ENCODE results near the gene RPL27A.

RPL27A gene

DNA sequence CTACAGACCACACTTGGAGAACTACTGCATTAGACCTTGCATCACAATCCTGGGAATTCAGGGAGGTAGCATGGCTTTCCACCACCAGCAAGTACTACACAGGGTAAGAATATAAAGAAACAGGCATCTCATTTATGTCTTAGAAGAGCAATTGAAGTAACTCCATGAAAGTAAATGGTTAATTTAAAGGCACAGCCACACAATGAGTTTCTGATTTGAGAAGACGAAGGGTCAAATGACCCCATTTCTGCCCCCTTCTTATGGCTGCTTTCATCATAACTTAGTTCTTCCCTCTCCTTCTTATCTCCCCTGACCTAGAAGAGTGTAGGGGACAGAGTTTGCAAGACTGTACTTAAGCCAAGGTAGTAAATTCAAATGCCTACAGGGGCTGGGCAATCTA, 6.1 kb upstream of the RPL27A start:
- DNase-seq, result no peak

DNA sequence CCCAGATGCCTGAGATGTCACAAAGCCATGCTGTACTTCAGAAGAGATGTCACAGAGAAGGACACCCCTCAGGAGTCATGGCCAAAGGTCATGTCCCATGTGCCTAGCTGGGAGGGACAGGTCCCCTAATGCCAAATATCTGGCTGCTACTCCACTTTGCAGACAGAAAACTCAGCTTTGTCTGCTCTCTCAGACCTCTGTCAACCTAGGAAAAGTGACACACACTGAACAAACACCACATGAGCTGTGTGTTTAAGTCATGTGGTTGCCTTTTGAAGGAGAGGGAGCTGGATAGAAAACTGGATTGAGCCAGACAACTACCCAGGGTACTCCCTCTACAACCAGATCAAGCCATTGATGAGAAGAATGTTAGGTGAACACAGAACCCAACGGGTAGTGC, 3.6 kb upstream of the RPL27A start:
- DNase-seq, result no peak

DNA sequence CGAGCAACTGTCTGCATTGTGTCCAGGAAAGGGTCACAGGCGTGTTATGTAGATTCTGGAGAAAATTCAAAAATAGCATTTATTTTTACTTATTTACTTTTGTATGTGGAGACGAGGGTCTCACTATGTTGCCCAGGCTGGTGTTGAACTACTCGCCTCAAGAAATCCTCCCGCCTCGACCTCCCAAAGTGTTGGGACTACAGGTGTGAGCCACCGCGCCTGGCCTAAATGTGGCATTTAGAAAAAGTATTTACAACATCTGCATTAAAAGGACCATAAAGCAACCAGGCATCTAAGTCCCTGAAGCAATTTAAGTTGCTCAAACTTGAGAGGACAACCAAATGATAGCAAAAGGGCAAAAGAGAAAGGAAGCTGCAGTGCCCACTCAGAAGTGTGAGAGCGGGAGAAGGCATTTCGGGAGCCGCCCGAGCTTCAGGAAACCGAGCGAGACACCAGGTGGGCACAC, 722 bp upstream of the RPL27A start:
- no peak for DNase-seq

DNA sequence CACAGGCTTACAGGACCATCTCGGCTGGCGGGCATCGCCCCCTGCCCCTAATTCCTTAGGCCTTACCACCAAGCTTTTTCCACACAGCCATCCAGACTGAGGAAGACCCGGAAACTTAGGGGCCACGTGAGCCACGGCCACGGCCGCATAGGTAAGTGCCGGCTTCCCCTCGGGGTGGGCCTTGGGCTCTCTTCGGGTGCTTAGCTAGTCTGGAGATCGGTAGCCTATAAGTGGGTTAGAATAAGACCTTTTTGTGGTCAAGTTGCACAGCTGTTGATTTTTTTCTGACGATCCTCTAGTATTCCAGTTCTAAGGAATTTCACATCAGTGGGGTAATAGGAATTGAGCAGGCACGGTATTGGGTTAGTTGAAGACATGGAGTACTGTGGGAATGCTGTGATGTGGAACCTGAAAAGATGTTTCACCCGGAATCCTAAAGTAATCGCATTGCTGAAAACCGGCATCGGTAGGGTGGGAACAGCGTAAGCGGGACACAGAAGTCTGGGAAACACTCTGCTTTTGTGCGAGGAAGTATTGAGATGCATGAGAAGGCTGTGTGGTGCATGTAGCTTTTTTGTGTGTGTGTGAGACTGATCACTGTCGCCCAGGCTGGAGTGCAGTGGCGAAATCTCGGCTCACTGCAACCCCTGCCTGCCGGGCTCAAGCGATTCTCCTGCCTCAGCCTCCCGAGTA, 669 bp downstream of the RPL27A start:
- no peak for DNase-seq

DNA sequence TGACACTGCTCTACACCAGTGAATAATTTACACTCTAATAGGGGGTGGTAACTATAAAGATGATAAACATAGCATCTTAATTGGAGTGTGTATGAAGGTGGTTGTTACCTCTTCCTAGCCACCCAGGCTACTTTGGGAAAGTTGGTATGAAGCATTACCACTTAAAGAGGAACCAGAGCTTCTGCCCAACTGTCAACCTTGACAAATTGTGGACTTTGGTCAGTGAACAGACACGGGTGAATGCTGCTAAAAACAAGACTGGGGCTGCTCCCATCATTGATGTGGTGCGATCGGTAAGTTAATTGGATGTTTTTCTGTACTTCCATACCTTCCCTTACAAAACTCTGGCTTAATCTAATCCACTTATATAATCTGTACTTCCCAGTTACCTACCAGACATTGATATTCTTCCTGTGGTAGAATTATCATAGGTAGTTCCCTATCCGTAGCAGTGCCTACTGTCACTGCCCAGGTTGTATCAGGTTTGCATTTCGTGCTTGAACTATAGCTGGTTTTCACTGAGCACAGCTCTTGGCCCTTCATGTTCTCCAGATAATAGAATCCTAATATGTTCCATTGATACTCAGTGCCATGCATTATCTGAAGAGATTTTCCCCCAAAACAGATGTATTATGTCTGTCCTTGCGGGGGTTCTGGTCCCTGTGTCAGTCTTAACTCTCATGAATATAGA, 2.2 kb downstream of the RPL27A start:
- no peak for DNase-seq

DNA sequence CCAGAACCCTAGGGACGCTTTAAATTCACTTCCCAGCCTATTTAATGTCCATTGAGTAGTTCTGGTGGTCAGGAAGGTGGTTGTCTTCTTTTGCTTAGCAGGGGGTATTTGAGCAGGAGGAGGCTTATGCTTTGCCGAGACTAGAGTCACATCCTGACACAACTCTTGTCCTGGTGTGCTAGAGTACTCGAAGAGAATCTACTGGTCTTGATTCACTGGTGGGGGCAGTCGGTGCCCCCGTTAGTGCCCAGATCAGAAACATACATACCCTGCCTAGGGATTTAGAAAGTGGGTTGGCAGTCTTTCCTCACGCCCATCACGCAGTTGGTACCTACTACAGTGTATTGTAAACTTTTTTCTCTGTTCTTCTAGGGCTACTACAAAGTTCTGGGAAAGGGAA, 2.7 kb downstream of the RPL27A start:
- no peak for DNase-seq

DNA sequence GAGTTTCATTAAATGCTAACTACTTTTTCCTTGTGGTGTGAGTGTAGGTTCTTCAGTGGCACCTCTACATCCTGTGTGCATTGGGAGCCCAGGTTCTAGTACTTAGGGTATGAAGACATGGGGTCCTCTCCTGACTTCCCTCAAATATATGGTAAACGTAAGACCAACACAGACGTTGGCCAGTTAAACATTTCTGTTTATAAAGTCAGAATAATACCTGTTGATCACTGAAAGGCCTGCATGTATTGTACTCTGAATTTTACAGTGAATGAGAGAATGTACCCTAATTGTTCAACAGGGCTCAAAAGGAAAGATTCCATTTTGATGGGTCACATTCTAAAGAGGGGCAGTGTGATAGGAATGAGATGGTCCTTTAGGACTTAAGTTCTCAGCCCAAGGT, 3.2 kb downstream of the RPL27A start:
- DNase-seq, result no peak

DNA sequence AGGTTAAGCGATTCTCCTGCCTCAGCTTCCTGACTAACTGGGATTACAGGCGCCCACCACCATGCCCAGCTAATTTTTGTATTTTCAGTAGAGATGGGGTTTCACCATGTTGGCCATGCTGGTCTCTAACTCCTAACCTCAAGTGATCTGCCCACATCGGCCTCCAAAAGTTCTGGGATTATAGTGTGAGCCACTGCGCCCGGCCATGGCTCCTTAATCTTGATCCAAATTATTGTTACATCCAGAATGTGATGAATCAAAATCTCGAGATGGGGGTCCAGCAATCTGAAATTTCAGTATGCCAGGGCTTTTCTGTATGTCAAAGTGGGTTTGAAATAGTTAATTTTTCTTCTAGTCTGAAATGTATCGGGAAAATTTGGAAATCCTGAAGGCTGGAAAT, 3.7 kb downstream of the RPL27A start:
- DNase-seq, result no peak

DNA sequence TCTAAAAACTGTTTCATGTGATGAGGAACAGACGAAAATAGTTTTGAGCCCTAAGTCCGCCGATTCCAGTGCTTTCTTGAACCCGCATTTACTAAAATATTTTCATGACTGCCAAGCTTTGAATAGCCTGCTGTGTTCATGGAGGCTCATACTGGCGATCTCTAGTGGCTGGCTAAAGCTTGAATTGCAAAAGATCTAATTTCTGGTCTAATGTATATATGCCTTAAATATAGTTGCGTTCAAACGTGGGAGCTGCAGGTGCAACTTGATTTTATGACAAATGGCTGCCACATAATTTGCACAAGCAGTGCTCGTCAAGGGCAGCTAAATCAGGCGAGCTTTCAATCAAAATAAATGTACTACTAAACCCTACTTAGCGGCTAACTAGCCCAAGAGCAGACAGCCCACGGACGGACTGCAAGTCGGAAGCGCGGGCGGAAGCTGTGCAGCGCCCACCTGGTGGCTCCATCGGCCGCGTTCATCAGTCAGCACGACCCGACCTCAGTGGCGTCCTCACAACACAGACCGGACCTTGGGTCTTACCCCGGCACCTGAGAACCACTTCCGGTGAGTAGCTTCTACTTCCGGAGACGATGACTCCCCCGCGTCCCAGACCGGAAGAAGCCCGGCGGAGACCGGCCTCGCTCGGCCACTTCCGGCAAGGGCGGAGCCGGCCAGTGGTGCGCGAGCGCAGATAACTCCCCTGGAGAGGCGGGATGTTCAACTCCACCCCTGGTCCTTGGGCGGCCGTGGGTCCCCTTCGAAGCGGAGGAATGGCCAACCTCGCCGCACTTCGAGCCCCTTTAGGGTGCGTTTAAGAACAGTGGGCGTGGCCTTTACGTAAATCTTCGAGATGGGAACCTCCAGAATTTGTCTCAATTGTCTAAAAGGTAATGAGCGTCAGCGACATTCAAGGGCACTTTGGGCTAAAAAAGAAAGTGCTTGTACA, 6.1 kb downstream of the RPL27A start:
- peak; percentile 95 for DNase-seq

DNA sequence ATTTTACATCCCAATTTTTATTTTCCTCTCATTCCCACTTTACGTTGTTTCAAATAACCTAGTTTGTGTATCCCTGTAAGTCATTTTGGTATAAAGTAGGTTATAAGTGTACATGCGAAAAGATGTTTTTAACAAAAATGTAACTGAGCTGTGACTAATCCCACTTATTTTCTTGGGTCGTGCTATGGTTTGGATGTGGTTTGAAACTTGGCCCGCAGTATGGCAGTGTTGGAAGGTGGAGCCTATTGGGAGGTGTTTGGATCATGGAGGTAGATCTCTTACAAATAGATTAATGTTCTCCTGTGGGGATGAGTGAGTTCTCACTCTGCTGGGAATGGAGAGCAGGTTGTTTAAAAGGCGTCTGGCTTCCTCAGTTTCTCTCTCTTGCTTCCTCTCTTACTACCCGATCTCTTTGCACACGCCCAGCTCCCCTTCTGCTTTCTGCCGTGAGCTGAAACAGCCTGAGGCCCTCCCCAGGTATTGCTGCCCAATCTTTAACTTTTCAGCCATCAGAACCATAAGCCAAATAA, 7.2 kb downstream of the RPL27A start:
- no peak for DNase-seq

DNA sequence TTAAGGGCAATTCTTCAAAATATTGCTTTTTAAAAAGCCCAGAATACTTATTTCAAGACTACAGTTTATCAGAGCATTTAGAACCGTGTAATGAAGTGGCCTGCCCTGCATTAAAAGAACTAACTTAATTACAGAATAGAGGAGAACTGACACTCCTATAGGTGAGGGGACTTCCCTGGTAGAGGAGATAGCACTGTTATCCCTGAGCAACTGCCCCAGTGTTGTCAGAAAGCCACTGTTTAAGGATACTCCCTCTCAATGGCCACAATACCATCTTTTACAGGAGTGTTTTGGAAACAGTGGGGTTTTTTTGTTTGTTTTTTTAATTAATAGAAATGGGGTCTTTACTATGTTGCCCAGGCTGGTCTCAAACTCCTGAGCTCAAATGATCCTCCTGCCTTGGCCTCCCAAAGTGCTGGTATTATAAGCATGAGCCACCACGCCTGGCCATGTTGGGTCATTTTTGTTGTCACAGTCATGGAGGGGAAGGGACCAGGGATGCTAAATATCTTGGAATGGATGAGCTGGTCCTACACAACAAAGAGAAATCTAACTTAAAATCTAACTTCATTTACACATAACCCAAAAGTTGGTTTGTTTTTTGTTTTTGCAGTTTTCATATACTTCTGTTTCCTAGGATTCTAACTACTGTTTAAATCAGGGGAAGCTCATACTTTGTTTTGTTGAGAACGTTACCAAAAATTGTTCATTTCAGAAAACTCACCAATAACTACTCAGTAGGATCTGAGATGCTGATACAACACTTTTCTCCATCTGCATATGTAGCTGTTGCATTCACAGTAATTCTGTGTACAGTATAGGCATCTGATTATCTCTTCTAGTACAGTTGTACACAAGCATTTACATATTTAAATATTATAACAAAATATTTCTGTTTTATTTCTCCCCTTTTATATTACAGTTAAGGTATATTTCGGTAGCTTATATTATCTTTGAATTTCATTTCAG, 8.1 kb downstream of the RPL27A start:
- no peak for DNase-seq

DNA sequence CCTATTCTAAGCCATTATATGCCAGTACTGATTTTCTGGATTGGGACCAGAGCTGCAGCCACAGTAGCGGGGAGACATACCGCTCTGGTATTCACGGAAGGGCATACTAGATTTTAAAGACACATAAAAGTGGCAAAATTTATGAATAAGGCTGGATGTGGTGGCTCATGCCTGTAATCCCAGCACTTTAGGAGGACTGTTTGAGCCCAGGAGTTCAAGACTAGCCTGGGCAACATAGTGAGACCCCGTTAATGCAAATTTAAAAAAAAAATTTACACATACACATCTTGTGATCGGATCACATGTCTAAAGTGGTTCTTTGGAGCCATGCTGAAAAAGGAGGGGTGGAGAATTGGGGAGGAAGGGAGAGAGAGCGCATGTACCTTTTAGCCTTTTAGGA, 9.0 kb downstream of the RPL27A start:
- DNase-seq, result no peak

DNA sequence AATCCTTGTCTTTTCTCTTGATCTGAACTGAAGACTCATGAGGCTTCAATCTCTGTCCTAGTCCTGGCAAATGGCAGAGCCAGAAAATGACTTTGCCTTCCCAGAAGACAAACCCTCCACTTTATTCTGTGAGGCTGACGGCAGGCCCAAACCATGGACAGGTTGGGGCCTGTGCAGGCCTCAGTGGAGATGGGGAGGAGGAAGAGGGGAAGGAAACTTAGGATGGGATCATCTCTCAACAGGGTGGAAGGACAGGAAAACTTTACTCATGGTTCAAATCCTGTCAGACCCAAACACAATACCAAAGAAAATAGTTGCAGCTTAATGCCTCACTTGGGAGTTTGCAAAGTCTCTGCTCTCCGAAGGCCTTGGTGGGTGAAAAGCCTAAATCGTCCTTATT, 9.8 kb downstream of the RPL27A start:
- no peak for DNase-seq

DNA sequence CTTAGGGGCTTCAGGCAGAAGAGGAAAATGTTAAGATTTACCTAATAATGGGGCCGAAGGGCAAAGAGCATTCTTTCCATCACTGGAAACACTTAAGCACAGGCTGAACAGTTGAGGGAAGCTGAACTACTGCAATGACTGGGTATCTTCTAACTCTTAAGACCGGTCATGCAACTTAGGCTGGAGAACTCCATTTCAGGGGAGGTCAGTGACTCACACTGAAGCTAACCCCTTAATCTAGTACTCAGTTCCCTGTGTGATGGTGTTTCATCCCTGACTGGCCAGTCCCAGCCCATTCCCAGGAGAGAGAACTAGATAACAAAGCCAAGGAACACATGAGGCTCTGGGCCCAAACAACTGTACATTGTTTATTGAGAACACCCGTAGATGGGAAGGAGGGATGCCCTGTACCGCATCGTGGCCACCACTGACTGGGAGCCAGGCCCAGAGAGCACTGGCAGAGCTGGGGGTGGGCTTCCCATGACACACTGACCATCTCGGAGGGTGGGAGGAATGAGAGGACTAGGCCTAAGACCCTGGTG, 10.5 kb downstream of the RPL27A start:
- DNase-seq, result no peak

DNA sequence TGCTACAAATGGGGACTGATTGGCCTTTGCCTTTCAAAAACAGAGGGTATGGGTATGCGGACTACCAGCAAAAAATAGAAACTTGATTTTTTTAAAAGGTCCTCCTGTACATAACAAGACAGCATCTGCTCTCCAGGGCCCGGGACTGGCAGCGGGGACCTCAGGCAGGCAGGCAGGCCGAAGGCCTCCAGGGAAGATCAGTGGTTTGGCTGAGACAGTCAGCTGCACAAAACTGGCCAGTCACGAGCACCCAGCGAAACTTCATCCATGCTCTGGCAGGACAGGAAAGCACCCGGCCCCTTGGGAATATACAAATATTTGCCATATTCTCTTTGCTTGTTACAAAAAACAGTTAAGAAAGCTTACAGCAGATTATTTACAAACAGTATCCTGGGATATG, 11.0 kb downstream of the RPL27A start:
- no peak for DNase-seq

DNA sequence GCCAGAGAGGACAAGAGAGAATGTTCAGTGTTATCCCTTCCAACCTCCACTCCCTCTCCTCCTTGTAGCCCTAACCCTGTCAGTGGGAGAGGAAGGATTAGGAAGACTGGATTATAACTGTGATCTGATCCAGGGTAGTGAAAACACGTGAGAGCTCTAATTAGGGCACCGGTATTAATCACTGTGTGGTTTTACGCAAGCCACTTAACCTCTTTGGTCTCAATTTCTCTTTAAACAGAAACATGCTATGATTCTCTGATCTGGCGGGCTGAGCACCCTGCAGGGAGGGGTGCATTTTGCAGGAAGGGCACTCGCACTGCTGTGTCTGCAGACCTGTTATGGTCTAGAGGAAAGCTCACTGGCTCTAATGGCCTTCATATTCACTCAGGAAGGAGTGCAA, 11.5 kb downstream of the RPL27A start:
- DNase-seq, result no peak

DNA sequence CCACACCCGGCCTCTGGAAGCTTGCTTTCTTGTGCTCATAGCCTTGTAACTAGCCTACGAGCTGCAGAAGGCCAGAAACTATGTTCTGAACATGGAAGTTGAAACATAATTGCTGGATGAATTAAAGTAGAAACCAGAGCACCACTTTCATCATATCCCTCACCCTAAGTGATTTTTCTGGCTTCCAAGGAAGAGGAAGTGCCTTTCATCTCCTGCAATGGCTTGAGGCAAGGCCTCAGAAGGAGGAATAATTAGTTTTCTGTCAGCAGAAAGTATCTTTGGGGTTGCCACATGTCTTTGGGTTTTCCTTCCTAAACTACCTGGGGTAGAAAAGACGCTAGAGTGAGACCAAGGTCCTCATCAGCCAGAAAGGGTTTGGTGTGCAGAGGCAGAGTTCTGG, 14.5 kb downstream of the RPL27A start:
- DNase-seq, result no peak

DNA sequence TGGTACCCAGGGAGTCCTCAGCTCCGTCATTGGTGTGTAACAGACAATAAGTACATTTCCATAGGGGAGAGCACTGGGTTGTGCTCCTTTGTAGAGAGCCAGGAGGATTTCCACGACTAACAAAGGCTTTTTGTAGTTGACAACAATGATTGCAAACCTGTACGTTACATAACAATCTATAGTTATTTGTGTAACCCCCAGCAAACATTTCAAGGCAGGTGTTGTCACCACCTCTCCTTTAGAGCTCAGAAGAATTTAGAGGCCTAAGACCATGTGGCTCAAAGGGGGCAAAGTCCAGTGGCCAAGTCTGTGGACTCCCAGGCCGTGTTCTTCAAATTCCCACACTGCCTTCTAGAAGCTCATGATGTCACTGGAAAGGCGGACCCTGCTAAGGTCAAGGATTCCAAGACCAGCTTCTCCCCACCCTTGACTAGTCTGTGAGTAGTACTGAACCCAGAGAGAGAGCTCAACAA, 15.8 kb downstream of the RPL27A start:
- DNase-seq, result no peak

DNA sequence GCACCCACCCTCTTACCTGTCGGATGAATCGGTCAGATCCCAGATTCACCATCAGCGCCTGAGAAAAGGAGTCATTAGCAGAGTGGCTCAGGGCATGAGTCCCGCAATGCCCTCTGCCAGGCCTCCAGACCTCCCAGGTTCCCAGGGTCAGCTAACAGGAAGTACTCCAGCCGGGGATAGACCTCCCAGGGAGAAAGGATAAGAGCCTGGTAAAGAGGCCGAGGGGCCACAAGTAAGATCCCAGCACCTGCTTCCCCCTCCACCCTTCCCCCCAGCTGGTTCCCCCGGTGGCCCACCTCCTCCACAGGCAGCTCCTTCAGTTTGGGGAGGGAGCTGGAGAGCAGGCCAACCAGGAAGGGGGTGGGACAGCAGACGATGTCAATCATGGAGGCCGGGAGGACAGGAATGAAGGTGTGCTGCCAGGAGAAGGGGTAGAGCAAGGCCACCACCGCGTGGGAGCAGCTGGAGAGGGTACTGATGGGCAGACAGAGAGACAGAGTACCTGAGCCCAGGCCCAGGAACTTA, 16.4 kb downstream of the RPL27A start:
- no peak for DNase-seq

DNA sequence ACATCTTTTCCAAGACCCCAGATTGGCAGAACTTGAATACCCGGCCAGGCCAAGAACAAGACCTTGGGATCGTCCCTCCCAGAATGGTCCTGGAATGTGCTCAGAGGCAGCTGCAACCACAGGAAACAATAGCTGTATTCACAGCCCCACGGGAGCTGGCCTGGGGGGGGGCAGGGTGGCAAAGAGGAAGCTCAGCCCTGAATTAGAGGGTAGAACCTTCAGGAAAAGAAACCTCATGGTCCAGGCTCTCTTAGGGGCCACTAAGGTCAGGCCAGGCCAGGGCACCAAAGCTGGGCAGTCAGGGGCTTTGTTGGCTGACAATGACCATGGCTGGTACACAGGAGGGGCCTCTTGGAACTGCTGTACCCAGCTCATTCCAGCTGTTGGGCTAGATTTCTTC, 17.3 kb downstream of the RPL27A start:
- DNase-seq, result peak; percentile 58

DNA sequence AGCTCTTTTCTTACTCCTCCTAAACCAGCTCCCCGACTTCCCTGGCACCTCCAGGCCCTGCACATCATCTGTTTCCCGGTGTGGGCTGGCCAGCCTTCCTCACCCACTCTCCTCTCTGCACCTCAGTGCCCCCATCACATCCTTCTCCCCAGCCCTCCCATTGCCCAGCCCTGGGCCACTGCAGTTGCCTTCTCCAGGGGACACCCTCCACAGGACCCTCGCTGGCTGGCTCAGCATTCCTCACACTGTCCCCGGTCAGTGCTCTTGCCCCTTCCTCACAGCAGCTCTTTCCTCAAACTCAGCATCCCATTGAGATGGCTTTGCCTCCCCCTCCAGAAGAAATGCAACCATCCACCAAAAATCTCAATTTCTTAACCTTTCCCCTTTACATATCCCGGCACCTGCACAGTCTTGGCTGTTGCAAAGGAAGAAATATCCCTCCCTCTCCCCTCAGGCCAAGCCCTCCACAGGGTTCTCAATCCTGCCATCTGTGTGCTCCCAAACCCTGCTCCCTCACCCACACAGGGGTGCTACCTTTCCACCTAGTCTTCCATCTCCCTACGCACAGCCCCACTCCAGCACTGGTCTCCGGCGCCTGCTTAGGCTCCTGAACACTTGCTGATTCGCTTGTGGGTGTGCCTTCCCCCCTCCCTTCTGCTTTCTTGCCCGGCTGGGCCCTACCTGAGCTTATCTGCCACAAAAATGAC, 19.5 kb downstream of the RPL27A start:
- DNase-seq, result no peak
